ENCODE data around the gene GABRB3.
A peak's percentile ranks its signal among the peaks of the same experiment; 100 is the strongest.

The GABRB3 gene

DNA sequence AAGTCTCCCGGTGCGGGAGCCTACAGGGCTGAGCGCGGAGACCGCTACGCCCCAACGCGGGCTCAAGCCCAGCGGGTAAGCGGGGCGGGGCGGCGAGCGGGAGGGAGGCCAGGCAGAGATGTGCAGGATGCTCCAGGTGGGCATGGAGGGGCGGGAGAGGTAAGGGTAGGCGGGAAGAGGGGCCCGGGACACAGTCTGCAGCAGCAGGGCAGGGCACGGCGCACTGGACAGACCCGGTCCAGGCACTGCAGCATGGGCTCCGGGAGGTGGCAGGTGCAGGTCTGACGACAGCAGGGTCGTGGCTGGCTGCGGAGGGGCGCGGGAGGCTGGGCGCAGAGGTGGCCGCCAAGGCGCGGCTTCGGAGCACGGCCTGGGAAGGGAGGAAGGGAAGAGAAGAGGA lies 102.8 kb downstream of the GABRB3 start:
- DNase-seq, result no peak

DNA sequence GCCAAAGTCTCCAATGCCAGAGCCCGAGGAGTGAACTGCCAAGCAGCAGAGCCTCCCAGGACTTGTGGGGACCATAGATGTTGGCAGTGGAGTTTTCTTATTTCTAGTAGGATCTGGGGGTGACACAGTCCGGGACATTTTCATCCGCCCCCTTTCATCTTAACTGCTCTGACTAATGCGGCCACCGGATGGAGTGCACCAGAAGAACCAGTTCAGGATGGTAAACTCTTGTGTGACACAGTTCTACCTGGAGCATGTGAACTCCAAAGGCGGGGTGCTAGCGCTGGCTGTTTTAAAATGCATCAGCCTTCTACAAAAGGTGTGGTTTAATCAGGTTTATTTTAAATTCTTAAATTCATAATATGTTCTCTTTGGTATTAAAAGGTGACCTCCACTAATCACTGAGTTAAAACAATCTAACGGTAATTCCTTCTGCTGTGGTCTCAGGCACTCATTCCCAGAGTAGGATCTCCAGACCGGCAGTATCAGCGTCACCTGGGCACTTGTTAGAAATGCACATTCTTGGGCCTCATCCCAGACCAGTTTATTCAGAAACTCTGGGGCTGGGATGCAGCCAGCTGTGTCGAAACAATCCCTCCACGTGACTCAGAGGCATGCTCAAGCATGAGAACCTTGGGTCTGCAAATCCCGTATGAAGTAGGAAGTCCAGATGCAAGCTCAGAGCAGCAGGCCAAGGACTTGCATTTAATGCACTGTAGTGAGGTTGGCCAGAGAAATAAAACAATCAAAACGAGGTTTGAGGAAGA lies 105.5 kb downstream of the GABRB3 start:
- peak; percentile 69 for DNase-seq

DNA sequence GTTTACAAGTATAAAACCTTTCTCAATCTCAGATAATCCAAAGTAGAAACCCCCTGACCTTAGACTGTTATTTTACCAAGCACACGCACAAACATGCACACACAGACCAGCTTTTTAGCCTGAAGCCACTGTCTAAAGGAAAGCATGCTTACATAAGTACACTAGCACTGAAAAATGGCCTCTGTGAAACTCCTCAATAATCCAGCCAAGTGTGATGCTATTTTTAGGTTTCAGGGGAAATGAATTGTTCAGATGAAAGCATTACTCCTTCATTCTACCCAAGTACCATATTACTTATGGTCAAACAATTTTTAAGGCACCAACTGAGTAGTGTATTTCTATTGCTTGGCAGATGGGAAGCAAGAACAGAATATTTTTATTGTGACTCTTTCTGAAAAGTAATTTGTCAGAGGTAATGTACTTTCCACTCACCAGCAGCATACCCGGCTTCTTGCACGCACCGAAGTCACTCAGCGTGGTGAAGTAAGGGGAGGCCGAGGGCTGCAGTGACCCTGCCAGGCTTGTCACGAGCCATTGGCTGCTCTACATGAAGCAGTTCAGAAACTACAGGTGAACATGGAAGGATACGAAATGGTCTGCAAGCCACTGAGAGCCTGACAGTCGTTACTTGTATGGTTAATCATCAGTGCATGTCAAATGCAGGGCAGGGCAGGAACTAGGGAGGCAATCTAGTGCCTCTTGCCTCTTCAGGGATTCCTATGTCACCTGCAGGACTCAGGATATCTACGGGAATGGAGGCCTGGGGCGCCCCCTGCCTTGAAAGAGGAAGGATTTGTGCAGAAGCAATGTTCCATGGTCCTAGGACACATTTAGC lies 106.7 kb downstream of the GABRB3 start:
- DNase-seq, result peak; percentile 91

DNA sequence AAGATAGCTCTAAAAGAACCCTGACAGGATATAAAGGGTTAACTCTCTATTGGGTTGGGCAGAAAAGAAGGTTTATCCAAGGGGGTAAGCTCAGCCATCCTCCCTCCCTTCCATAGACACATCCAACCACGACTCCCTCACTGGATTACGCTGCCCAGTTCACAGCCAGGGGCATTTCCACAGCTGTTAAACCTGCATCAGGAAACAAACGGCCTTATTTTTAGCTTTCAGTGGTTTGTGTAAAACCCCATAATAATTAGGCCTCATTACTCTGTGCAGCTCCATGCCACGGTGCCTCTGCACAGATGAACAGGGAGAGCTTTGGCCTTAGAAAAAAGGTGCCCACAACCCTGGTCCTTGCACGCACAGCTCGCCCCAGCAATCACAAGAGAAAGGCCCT lies 110.6 kb downstream of the GABRB3 start:
- DNase-seq, result no peak

DNA sequence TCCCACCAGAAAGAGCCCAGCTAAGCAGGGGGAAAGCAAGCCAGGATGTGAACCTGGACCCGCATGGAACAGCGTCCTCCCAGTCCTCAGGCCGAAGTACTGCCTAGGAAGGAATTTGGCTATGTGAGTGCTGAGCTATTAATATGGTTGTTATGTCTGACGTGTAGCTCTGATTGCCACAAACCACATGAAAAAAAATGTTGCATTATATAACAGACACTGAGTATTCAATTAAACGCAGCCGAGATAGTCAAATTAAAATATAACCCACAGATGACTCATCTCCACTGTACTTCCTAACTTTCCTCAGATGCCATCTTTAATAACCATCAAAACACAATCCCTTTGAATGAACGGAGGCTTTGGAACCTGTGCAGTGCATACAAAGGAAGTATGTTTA lies 111.1 kb downstream of the GABRB3 start:
- DNase-seq, result no peak

DNA sequence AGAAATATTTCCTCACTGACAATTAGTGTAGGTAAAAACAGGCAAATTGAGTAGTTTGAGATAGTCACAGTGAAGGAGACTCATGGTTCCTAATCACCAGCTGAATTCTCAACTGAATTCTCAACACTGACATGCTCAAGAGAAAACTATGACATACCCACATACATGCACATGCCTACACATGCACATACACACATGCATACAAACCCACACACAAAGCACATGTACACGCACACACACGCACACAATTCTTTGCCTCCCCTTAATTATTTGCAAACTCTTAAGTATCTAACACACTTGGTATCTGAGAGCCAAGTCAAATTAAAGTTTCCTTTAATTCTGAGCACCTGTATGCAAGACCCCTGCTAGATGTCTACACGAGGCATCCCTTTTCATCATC lies 111.8 kb downstream of the GABRB3 start:
- no peak for DNase-seq

DNA sequence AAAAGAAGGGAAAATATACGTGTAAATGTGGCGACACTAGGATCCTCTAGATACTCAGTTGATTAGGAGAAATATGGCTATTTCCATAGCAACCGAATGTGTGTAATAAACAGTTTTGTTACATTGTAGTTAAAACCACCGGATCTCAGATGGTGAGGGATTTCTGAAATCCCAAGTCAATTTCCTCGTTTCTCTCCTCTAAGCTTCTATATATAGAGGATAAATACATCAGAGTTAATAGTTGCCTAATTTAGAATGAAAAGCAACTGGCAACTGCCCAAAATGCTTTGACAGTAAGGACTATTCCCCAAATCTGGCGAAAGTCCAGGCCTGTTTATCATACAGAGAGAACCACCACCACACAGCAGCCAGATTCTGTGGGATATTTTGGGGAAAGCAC lies 112.6 kb downstream of the GABRB3 start:
- peak; percentile 25 for DNase-seq

DNA sequence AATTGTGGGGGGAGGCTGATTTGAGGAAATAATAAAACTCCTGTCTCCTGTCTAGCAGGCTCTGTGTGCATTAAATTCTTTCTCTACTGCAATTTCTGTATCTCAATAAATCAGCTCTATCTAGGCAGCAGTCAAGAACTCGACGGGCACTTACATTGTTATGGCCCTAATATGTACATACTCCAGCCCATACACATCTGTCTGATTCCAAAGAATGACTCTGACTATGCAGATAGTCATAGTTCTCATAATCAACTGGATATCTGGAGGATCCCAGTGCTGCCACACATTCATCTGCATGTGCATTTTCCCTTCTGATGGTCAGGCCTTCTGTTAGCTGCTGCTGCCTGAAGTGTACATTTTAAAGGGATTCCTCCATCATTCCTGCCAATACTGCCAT lies 114.6 kb downstream of the GABRB3 start:
- no peak for DNase-seq

DNA sequence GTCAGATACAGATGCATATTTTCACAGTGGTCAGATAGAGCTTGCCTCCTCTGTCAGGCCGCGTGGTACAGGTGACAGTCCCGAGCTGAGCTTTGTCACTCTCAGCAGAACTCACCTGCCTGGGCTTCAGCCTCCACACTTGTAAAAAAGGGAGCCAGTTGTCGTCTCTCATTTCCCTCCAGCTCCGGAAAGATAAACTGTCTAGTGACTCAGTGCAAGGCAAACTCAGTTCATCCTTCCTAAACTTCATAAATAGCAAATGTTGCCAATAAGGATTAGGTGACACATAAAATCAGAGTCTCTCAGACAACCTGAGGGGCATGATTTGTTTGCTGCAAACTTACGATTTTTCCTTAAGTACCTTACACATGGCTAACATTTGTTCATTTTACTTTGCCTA lies 116.8 kb downstream of the GABRB3 start:
- no peak for DNase-seq

DNA sequence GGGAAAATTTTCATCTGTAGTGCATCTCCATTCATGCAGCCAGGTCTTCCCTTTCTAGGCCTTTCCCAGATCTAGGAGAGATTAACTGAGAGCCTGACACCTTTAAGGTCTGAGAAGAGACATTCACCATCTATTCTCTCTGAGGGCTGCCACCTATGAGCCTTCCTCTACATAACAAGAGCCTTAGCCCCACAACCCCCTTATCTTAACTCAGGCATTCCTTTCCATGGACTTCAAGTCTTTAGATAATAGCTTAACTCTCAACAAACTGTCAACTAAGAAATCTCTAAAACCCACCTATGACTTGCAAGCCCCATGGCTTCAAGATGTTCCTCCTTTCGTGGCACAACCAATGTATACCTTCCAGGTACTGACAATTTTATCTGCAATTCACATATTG lies 121.0 kb downstream of the GABRB3 start:
- no peak for DNase-seq

DNA sequence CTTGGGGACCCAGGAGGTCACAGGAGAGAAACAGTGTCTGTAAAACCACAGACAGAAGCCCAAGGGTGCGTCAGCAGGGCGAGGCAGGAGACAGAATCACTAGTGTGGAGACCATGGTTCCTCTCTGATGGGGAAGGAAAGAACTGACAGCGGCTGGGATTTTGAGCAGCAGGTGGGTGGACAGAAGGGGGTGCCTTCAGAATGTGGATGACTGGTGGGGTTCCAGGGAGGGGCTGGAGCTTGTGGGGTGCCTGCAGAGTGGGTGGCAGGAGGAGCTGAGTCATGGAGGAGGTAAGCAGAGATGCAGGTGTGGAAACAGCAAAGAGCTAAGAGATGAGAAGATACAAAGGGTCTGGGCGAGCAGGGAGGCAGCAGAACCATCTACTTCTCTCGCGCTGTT lies 124.2 kb downstream of the GABRB3 start:
- no peak for DNase-seq

DNA sequence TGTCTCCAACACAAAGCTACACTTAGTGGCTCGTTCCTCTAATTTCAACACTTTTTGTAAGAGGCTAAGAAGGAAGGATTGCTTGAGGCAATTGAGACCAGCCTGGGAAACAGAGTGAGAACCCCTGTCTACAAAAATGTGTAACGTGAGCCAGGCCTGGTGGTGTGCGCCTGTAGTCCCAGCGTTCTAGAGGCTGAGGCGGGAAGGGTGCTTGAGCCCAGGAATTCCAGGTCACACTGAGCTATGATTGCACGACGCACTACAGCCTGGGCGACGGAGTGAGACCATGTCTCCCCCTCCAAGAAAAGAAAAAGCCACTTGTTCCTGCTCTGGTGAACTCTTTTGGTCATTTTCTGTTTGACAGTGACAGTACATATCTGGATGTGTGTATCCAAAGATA lies 127.9 kb downstream of the GABRB3 start:
- DNase-seq, result no peak

DNA sequence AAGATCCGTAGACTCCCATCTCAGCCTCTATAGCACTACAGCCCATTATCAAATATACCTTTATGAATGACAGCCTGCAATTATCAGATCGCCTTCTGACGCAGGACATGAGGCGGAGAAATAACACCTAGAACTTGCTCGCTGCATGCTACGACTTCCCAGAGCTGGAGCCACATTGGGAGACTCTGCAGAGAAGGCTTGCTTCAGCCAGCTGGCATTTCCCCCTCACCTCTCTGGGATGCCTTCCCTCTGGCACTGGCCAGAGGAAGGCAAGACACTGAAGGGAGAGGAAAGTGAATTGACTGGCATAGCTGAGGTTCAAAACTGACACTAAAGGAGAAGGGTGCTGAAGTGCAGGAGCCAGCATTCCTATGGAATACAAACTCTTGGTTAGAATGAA lies 131.7 kb downstream of the GABRB3 start:
- DNase-seq, result no peak

DNA sequence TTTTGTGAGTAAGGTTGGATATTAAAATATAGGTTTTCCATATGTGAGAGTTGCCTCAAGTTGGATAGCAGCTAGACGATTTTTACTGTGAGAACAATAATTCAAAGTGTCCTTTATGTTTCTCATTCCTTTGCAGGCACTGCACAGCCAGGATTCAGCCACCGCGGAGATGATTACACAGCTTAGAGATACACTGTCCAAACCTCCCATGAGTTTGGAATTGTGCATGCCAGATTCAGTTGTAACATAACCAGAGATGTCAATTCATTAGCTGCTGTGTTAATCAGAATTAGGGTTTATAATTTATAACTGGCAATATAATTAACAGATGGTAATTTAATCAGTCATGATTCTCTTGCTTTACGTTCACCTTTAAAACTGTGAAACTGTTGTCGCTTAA lies 132.3 kb downstream of the GABRB3 start:
- no peak for DNase-seq

DNA sequence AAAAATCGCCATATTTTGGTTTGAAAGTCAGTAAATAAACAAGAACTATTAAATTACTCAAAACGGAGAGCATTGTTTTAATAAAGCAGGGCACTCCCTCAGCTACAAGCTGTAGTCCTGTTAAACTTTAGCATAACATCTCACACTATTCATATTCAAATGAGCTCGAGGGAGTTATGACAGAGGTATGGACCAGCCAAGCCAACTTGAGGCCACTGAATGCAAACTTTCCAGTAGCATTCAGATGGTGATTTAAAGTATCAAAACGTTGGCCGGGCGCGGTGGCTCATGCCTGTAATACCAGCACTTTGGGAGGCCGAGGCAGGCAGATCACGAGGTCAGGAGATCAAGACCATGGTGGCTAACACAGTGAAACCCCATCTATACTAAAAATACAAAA lies 132.9 kb downstream of the GABRB3 start:
- DNase-seq, result no peak

DNA sequence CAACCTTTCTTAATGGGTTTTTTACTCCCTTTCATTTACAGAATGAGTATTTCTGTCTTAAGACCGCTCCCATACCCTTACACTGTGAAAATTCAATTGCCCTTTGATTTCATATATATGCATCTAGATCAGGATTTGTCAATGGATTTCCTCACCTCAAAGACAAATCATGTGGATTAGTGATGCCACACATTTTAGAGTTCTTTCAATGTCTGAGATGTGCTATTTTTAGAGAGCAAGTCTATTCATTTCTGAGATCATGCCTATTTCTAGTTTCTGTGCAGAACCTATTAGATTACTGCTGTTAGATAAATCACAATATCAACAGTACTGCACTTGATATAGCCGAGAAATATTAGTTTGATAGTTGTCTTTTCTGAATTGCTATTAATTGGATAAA lies 137.3 kb downstream of the GABRB3 start:
- DNase-seq, result no peak

DNA sequence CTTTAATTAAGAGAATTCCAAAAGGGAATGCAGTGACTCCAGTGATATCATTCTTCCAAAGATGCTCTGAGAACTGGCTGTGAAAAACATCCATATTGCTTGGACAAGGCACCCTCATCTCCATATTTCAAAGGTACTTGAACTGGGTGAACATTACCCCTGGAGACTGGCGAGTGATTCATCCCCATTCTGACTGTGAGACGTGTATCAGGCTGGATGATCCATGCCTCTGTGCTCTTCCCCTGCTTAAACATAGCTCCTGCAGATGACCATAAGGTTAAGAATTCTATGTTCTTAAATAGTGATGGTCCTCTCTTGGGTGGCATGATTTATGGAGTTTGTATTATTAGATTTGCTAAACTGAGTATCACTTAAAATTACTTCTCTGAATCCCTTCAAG lies 137.8 kb downstream of the GABRB3 start:
- no peak for DNase-seq

DNA sequence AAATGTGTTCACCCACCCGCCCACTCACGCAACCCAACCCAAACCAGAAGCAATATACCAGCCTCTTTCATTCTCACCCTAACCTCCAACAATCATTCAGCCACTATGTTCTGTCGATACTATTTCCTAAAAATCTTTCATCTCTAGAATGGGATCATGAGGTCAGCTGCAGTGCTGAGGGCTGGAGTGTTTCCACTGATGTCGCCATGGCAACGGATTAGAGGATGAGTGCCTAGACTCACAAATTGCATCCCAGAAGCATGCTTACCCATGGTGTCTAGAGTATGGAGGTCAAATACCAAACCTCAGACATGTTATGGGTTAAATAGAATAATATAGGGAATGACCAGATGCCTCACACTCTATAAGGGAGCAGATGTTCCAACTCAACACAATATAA lies 138.5 kb downstream of the GABRB3 start:
- DNase-seq, result no peak

DNA sequence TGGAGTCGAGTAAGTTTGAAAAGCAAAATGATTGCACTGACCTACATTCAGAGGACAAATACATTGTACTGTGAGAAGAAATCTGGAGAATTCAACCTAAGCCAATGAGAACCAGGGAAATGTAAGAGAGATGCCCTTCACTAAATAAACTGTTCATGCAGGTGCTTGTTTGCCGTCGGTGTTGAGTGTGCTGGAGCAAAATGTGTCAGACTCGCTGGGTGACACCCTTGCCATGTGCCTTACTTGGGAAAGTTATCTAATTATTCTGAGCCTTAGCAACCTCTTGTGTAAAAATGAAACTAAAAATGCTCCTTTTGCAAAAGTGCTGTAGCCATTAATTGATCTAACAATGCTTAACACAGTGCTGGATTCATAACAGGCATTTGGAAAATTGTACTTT lies 140.4 kb downstream of the GABRB3 start:
- peak; percentile 20 for DNase-seq

DNA sequence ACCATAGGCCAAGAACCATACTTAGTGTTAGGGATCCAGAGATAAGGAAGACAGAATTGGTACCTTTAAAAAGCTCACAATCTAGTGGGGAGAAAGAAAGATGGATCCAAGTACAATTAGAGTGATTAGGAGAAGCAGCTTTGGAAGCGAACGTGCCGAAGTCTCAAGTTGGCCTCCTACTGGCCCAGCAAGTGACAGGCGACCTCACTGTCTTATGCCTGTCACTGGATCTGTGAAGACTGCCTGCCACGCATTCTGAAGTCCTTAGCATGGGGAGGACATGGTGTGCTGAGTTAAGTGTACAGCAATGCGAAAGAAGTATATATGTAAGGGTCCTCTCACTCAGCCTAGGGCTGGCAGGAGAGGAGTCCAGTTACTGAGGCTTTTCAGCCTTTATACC lies 141.0 kb downstream of the GABRB3 start:
- no peak for DNase-seq

DNA sequence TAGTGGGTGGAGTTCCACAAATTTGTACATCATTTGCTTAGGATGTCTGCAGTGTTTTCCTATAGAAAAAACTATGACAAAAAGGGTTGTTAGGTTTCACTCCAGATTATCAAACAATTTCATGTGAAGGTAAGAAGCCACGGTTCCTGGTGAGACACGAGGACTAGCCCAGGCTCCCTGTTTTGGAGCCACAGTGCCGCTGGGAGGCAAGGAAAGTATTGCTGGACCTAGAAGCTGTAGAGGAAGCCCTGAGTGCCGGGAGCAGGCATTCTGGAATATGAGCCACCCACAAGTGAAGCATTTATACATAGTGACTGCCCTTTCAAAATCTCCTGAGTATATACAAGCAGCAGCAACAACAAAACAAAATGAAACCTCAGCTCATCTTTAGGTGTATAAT lies 142.0 kb downstream of the GABRB3 start:
- no peak for DNase-seq

DNA sequence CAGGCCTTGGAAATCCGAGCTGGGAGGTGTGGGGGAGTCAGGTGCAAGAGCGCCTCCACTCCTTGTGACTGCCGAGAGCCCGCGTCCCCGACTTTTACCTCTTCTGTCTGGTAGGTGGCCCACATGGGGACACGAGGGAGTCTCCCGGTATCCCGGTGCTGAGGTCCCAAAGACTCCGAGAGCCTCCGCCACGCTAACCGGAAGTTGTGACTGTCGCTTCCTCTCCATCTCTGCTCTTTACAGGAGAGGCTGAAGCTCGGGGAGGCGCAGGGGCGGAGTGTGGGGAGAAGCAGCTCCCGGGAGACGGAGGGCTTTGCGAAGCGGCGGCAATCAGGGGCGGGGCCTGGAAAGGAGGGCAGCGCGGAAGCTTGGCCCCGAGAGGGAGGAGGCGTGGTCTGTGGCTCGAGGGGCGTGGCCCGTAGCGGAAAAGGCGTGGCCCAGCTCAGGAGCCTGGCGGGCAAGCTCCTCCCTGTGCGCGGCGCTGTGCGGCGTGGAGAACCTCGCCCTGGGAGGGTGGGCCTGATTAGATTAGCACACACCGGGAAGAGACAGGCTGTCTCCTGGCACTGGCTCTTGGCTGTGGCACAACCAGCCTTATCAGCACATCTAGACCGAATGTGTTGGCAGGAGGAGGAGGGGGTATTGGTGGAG lies 143.9 kb downstream of the GABRB3 start:
- no peak for DNase-seq

DNA sequence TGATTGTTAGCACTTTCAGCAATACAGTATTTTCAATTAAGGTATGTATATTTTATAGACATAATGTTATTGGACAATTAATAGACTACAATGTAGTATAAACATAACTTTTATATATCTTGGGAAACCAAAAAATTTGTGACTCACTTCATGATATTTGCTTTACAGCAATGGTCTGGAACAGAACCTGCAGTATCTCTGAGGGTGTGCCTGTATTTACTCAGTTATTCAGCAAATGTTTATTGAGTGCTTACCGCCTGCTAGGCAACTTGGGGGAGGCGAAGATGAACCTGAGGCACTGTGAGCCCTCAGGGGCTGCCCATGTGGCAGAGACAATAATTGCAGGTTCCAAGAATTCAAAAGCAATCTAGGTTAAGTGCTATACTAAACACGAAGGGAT lies 144.8 kb downstream of the GABRB3 start:
- no peak for DNase-seq

DNA sequence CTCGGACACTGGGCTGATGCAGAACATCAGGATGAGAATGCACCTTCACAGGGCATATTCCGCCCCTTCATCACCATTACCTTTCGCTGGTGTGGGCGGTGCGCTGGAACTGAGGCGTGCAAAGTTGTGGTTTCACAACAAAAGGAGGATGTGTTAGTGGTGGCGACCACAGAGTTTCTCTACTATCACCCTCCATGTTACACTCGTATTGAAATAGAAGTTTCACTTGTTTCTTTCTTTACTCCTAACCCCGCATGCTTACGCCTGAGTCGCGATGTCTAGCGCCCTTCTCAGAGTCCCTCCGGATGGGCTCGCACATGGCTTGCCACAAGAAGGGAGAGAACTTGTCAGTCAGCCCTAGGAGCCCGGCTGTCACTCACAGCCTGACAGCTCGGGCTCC lies 148.7 kb downstream of the GABRB3 start:
- no peak for DNase-seq
